NCI-H526 (cell line): ENCODE results near the gene YPEL2.
A peak's percentile ranks its signal among the peaks of the same experiment; 100 is the strongest.
"Not testable (repeated sequence)": the region's sequence is repeated elsewhere in the genome, so short reads cannot be mapped to it uniquely, and the experiment has no call there.

Experiments used
- DNase-seq, 2 experiments: peaks; one replicate each; lab custom pipeline; 2025; lab: John Stamatoyannopoulos, UW

Gene YPEL2

DNA sequence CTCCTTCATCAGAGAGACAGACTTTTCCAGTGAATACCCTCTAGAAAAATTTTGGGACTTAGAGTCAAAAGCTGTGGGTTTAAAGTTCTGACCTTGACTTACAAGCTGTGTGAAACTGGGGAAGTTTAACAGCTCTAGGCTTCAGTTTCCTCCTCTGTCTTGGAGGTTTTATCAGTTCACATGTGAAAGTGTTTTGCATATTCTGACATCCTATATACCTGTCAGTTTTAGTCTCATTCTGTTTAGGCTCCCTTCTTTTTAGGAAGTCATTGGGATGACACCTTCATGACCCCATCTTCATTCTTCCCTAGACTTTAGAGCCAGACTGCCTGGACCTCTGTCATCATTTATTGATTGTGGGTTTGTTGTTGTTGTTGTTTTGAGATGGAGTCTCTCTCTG is 44.4 kb downstream of the YPEL2 start:
- DNase-seq: peak; percentile 25 to 54

DNA sequence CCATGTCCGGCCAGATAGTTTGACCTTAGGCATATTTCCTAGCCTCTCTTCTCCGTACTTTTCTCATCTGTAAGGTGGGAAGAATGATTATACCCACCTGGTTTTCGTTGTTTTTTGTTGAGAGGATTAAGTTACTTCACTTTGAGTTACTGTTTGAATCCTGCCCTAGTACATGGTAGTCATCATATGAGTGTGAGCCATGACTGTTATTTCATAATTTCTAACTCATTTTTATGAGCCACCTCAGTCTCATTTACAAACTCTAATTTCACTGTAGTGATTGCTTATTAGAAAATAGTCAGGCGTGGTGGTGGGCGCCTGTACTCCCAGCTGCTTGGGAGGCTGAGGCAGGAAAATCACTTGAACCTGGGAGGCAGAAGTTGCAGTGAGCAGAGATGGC is 45.1 kb downstream of the YPEL2 start:
- no peak for DNase-seq

GRCh38 chr17:59377410-59377809 is 46.0 kb downstream of the YPEL2 start:
- DNase-seq: no peak

DNA sequence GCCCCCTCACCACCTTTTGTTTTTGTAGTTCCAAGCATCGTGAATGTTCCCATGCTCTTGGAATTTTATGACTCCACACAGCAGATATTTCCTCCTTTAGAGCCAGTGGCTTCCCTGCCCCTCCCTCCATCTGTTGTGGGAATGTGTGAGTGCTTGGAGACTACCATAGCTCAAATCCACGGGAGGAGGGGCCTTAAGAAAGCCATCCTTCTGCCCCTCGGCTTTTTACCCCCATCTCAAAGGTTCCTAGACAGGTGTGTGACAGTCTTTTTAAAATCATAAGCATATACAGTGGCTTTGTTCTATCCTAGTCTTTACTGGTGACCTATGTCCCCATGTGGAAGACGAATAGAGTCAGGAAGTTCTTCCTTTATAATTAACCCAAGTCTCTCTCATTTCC is 47.2 kb downstream of the YPEL2 start:
- no peak for DNase-seq

DNA sequence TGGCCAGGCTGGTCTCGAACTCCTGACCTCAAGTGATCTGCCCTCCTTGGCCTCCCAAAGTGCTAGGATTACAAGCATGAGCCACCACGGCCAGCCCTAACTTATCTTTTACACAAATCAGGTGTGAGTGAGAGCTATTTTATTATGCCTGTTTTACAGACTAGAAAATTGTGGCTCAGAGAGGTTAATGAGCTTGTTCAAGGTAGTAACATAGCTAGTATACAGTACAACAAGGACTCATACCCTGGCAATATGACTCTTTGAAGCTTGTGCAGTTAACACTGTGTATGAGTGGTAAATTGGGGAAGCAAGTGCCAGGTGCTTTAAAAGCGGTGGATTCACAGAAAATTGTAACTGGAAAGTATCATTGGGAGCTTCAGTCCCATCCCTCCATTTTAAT is 49.0 kb downstream of the YPEL2 start:
- DNase-seq: no peak

- peak; percentile 40 to 59 for DNase-seq
Observed at GRCh38 chr17:59381716-59382570, 50.5 kb downstream of the YPEL2 start.

GRCh38 chr17:59383893-59384292 is 52.4 kb downstream of the YPEL2 start:
- DNase-seq: no peak

- DNase-seq: peak in 1 of 2 experiments; percentile 36
Observed at GRCh38 chr17:59387351-59388068, 56.1 kb downstream of the YPEL2 start.

- no peak for DNase-seq
Observed at GRCh38 chr17:59388069-59388556, 56.7 kb downstream of the YPEL2 start.

DNA sequence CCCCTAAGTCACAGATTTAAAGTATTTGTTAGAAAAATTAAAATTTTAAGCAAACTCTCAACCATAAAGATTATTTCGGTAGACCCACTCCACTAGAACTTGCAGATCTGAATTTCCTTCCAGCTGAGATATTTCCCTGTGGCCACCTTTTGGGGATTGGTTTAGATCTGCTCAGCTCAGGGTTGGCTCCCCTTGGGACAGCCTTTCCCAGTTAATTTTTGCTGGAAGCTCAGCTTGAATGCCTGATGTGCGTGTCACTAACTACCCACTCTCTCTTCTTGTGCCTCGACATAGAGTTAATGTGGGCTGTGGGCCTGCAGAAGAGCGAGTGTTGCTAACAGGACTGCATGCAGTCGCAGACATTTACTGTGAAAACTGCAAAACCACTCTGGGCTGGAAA is 57.6 kb downstream of the YPEL2 start:
- no peak for DNase-seq

GRCh38 chr17:59391021-59391420 is 59.6 kb downstream of the YPEL2 start:
- no peak for DNase-seq

- DNase-seq: no peak
Observed at GRCh38 chr17:59392973-59393679, 61.7 kb downstream of the YPEL2 start.

- not testable (repeated sequence) for DNase-seq
Observed at GRCh38 chr17:59393742-59394410, 62.4 kb downstream of the YPEL2 start.

- peak; percentile 89 to 91 for DNase-seq
Observed at GRCh38 chr17:59396134-59396826, 64.8 kb downstream of the YPEL2 start.

GRCh38 chr17:59397316-59398073 is 66.0 kb downstream of the YPEL2 start:
- no peak for DNase-seq

- no peak for DNase-seq
Observed at GRCh38 chr17:59399914-59400313, 68.5 kb downstream of the YPEL2 start.

- DNase-seq: no peak
Observed at GRCh38 chr17:59400858-59401257, 69.4 kb downstream of the YPEL2 start.

DNA sequence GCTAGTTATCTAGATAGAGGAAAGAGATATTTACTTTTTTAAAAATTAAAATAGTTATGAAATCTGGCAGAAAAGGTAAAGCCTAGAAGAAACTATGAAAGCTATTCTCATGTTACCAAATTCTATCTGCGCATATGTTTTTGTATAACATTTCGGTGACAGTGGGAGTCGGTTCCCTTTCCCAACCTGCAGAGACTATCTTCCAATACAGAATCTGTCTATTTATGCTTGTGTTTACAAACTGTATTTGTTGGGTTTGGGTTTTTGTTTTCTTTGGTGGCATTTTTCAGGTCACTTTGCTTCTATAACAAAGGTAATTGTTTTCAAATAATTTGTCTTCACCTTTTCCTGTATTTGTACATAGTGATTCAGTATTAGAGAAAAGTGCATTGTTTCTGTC is 69.8 kb downstream of the YPEL2 start:
- no peak for DNase-seq

DNA sequence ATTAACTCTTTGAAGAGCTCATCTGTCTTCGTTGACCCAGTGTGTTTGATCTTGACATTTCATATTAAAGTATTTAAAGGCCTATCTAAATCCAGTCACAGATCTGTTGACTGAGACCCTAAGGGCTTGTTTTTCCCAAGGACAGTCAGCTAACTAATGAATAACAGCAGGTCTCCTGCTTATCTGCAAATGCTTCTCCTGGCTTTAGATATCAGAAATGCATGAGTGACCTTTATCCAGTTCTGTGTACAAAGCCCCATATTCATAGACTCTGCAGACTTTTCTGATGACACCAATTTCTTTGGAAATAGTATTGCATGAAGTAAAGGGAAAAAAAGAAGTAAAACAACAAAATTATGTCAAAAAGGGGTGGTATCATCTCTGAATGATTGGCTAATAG is 70.3 kb downstream of the YPEL2 start:
- peak in 1 of 2 experiments; percentile 54 for DNase-seq

DNA sequence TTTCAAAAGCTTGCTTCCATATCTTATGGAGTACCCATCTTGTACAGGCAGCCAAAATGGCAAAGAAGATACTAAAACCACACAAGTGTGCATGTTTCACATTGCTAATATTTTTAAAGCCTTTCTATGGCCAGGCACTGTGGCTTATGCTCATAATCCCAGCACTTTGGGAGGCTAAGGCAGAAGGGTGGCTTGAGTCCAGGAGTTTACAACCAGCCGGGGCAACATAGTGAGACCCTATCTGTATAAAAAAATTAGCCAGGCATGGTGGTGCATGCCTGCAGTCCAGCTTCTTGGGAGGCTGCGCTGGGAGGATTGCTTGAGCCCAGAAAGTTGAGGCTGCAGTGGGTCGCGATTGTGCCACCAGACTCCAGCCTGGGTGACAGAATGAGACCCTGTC is 71.3 kb downstream of the YPEL2 start:
- DNase-seq: no peak

DNA sequence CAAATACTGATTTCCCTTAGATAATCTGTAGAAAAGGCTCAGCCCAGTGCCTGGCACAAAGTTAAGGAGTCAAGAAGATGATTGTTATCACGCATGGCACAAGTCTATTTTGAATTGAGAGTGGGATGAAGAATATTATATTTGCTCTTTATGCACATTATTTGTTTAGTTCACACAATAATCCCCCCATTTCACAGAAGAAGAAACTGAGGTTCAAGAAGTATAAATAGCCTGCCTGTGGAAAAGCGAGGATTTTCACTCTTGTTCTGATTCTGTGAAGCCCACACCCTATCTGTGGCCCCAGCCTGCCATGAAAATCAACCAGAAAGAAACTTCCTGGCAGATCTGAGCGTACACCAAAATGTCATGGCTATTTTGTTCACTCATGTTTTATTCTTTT is 73.0 kb downstream of the YPEL2 start:
- DNase-seq: no peak
